Measurements from ENCODE around the gene TAS2R60.
"Not testable (repeated sequence)": the region's sequence is repeated elsewhere in the genome, so short reads cannot be mapped to it uniquely, and the experiment has no call there.

Gene TAS2R60

DNA sequence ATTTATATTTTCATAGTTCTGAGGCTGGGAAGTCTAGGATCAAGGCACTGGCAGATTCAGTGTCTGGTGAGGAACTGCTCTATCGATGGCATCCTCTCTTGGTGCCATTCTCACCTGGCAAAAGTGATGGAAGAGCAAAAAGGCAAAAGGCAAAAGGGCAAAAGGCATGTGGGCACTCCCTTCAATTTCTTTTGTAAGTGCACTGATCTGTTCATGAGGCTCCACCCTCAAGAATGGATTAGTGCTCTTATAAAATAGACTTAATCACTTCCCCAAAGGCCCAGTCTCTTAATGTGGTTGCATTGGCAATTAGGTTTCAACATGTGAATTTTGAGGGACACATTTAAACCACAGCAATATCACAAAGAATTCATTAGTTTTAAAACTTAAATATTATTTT lies 16.1 kb downstream of the TAS2R60 start:
- TF ChIP-seq, protein P1, sequence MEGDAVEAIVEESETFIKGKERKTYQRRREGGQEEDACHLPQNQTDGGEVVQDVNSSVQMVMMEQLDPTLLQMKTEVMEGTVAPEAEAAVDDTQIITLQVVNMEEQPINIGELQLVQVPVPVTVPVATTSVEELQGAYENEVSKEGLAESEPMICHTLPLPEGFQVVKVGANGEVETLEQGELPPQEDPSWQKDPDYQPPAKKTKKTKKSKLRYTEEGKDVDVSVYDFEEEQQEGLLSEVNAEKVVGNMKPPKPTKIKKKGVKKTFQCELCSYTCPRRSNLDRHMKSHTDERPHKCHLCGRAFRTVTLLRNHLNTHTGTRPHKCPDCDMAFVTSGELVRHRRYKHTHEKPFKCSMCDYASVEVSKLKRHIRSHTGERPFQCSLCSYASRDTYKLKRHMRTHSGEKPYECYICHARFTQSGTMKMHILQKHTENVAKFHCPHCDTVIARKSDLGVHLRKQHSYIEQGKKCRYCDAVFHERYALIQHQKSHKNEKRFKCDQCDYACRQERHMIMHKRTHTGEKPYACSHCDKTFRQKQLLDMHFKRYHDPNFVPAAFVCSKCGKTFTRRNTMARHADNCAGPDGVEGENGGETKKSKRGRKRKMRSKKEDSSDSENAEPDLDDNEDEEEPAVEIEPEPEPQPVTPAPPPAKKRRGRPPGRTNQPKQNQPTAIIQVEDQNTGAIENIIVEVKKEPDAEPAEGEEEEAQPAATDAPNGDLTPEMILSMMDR (IDR thresholded peaks at IDR 0.05; ENCODE audit: control insufficient read depth, insufficient read depth, low read depth, low read length, missing control alignments): no peak
- DNase-seq (ENCODE audit: low read depth): no peak
- H3K4me3 ChIP-seq (ENCODE audit: control insufficient read depth, low read depth, low read length): no peak overlapping the region

GRCh38 chr7:143460271-143460979 lies 17.2 kb downstream of the TAS2R60 start:
- peak; percentile 39 for DNase-seq (ENCODE audit: low read depth)
- TF ChIP-seq, protein P1 (IDR thresholded peaks at IDR 0.05; ENCODE audit: control insufficient read depth, insufficient read depth, low read depth, low read length, missing control alignments): no peak
- H3K4me3 ChIP-seq (ENCODE audit: control insufficient read depth, low read depth, low read length): no peak overlapping the region

- no peak for DNase-seq (ENCODE audit: low read depth)
- TF ChIP-seq, protein P1 (IDR thresholded peaks at IDR 0.05; ENCODE audit: control insufficient read depth, insufficient read depth, low read depth, low read length, missing control alignments): no peak
- H3K4me3 ChIP-seq (ENCODE audit: control insufficient read depth, low read depth, low read length): no peak overlapping the region
Measured at GRCh38 chr7:143462045-143462444, 18.8 kb downstream of the TAS2R60 start.

GRCh38 chr7:143463556-143463955 lies 20.3 kb downstream of the TAS2R60 start:
- no peak for DNase-seq (ENCODE audit: low read depth)
- H3K4me3 ChIP-seq (ENCODE audit: control insufficient read depth, low read depth, low read length): no peak overlapping the region
- TF ChIP-seq, protein P1 (IDR thresholded peaks at IDR 0.05; ENCODE audit: control insufficient read depth, insufficient read depth, low read depth, low read length, missing control alignments): no peak

DNA sequence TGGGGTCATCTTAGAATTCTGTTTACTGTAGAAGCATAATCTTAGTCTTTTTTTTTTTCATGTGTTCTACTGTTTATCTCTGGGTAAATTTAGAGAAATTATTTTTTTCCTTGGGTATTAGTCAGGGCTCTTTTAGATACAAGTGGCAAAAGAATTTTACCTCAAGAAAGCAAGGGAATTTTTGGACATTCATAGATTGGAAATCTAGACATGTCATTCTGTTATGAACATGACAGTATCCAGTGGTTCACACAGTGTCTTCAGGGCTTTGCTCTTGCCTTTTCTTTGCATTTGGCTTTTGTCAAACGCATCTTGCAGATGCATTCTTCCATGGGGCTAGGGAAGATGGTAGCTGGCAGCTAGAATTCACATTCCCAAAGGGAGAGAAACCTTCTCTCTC lies 20.7 kb downstream of the TAS2R60 start:
- TF ChIP-seq, protein P1 (IDR thresholded peaks at IDR 0.05; ENCODE audit: control insufficient read depth, insufficient read depth, low read depth, low read length, missing control alignments): no peak
- no peak for DNase-seq (ENCODE audit: low read depth)
- H3K4me3 ChIP-seq (ENCODE audit: control insufficient read depth, low read depth, low read length): no peak overlapping the region

- TF ChIP-seq, protein P1 (IDR thresholded peaks at IDR 0.05; ENCODE audit: control insufficient read depth, insufficient read depth, low read depth, low read length, missing control alignments): no peak
- H3K4me3 ChIP-seq (ENCODE audit: control insufficient read depth, low read depth, low read length): no peak overlapping the region
- no peak for DNase-seq (ENCODE audit: low read depth)
Measured at GRCh38 chr7:143467724-143468123, 24.5 kb downstream of the TAS2R60 start.

DNA sequence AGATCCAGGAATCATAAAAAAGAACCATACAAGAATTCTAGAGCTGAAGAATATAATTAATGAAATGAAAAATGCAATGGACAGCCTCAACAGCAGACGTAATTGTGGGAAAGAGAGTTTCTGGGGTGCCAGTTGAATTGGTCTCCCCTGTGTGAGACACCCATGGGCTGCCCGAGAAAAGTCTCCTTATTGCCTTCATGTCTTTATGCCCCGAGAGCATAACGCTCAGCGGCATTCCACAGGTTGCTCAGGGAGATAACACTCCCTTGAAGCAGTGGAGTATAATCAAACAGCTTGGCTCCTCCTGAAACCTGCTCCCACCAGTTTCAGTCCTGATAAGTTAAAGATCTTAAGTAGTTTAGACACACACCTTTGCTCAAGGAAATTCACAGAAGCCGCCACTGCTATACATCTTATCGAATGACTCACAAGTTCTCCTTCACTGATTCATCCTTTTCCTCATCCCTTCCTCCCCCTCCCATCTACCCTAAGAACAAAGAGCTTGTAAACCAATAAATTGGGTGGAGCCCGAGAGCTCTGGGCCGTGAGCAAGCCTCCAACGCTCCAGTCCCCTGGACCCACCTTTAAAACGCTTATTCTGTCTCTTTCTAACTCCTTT lies 28.9 kb downstream of the TAS2R60 start:
- DNase-seq (ENCODE audit: low read depth); H3K4me3 ChIP-seq (ENCODE audit: control insufficient read depth, low read depth, low read length): not testable (repeated sequence)

Data from AG09309 (cell line).